Spleen (tissue), 7 donors: ENCODE data around the gene NR2E3.

Experiments
- POLR2A ChIP-seq, 3 donors: fragments of 450-650 bp; IDR thresholded peaks; one replicate each; pipeline ENCODE4 v1.5.1; 2017; ENCODE audit warnings: antibody characterized with exemption in 3 of 3, mild to moderate bottlenecking in 1 of 3
- TF ChIP-seq, protein P1 (sequence below), 11 experiments: fragments of 200-600 bp in 7 of 11; fragments of 450-650 bp in 4 of 11; sonication (generic) in 4 of 11; IDR thresholded peaks in 8 of 11; conservative IDR thresholded peaks in 3 of 11; 1 replicate in 7 of 11; 2 replicates in 4 of 11; pipeline versions ENCODE4 v1.4.0 to v1.8.0; 2016 to 2021; ENCODE audit warnings: antibody characterized with exemption in 11 of 11, inconsistent platforms in 4 of 11, mild to moderate bottlenecking in 1 of 11
- donor health status: DM: no; HTN: no; CAD: no; lungs with moderate emphysema.
- donor health status: DM: no; HTN: no; CAD: no.
- donor health status: DM: no; HTN: no; CAD: no.

DNA sequence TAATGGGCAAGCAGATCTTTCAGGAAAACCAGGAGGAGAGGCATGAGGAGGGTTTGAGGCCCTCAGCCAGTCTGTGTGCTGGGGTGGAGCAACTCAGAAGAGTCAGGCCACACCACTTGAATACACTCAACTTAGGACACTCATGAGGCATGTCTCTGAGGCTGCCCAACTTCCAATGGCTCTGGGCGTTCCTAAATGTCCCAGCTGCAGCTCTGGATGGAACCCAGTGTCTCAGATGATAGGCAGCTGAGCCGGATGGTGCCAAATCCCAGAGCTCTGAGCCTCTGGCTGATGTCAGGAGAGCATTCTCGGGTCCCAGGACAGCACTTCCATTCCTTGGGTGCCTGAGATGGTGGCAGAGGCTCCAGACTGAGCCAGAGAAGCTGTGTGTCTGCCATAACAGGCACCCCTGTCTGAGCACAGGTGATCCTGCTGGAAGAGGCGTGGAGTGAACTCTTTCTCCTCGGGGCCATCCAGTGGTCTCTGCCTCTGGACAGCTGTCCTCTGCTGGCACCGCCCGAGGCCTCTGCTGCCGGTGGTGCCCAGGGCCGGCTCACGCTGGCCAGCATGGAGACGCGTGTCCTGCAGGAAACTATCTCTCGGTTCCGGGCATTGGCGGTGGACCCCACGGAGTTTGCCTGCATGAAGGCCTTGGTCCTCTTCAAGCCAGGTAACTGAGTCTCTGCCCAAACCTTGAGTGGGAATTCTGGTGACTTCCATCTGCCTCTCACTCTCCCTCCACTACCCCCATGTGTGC, 2.8 kb downstream of the NR2E3 start:
- no peak for TF ChIP-seq POLR2A (IDR thresholded peaks at IDR 0.05)
- TF ChIP-seq, protein P1, sequence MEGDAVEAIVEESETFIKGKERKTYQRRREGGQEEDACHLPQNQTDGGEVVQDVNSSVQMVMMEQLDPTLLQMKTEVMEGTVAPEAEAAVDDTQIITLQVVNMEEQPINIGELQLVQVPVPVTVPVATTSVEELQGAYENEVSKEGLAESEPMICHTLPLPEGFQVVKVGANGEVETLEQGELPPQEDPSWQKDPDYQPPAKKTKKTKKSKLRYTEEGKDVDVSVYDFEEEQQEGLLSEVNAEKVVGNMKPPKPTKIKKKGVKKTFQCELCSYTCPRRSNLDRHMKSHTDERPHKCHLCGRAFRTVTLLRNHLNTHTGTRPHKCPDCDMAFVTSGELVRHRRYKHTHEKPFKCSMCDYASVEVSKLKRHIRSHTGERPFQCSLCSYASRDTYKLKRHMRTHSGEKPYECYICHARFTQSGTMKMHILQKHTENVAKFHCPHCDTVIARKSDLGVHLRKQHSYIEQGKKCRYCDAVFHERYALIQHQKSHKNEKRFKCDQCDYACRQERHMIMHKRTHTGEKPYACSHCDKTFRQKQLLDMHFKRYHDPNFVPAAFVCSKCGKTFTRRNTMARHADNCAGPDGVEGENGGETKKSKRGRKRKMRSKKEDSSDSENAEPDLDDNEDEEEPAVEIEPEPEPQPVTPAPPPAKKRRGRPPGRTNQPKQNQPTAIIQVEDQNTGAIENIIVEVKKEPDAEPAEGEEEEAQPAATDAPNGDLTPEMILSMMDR (IDR thresholded peaks at IDR 0.05 in 8 of 11, conservative IDR thresholded peaks at IDR 0.05 in 3 of 11), result no peak
